OCI-LY1 (cell line): ENCODE results near the gene DPP4.

Experiments used
- CTCF ChIP-seq: fragments of 200-600 bp; sonication (generic), shearing (Covaris generic); IDR thresholded peaks from 2 replicates; pipeline ENCODE4 v1.5.1; 2017; ENCODE audit warnings: mild to moderate bottlenecking, antibody characterized with exemption, low read length, moderate library complexity, mixed read lengths
- EZH2 ChIP-seq: fragments of 200-600 bp; sonication (generic), shearing (Covaris generic); IDR thresholded peaks from 2 replicates; pipeline ENCODE4 v1.8.0; 2017; ENCODE audit warnings: borderline replicate concordance, mixed run types, mild to moderate bottlenecking, antibody characterized with exemption, low read length, moderate library complexity, mixed read lengths

DNA sequence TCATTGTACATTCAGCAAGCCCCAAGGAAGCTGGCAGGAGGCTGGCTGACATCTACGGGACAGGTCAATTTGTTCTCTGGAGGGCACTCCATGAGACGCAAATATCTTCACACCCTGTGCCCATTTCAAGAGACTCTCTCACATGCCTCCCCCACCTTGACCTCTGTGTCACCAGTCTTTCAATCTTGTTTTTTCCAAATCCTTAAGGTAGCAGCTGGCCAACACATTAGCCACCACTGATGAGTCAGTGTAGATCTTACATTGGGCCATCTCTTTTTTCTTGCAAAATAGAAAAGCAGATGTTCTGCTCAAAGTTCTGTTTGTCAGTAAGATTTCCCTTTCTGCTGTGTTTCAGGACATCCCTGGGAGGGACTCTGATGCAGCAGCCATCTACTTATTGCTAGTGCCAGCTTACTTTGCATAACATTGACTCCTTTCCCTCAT lies 1.7 kb upstream of the DPP4 start:
- TF ChIP-seq CTCF (no peak), EZH2 (no peak)
